ENCODE results near the gene ZNF512B.

DNA sequence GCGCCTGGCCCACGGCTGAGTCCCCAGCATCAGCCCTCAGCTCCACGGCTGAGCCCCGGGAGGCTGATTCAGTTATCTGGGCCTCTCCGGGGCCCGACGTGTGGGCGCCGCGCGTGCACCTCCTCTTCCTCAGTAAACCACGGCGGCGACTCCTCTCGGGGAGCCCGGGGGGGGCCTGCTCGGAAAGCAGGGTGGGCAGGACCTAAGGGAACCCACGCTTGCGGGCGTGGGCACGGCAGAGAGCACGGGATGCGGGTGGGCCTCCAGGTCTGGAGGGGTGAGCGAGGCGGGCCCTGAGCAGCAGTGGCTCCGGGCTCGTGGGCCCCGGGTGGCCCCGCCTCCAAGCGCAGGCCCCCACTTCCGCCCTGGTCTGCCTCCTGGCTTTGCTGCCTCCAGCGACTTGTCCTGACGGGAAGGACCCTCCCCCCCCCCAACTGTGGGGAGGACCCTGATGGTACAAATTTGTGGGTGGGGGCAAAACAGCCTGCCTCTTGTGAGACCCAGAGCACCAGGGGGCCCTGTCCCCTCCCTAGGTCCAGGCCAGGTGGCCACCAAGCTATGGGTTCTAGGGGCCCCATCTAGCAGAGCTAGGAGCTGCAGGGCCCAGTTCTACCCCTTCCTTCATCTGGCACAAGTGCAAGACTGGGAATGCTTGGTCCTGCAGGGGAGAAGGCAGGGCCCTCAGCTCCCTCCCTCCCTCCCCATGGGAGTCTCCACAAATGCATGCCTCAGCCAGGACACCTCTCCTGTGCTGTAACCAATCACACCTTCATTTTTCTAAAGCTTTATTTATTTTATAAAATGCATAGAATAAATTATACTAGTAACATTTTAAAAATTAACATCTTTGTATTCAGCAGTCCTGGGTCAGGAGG lies 30.4 kb downstream of the ZNF512B start:
- TF ChIP-seq, protein P1, sequence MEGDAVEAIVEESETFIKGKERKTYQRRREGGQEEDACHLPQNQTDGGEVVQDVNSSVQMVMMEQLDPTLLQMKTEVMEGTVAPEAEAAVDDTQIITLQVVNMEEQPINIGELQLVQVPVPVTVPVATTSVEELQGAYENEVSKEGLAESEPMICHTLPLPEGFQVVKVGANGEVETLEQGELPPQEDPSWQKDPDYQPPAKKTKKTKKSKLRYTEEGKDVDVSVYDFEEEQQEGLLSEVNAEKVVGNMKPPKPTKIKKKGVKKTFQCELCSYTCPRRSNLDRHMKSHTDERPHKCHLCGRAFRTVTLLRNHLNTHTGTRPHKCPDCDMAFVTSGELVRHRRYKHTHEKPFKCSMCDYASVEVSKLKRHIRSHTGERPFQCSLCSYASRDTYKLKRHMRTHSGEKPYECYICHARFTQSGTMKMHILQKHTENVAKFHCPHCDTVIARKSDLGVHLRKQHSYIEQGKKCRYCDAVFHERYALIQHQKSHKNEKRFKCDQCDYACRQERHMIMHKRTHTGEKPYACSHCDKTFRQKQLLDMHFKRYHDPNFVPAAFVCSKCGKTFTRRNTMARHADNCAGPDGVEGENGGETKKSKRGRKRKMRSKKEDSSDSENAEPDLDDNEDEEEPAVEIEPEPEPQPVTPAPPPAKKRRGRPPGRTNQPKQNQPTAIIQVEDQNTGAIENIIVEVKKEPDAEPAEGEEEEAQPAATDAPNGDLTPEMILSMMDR (IDR thresholded peaks at IDR 0.05): no peak
- TF ChIP-seq POLR2A (IDR thresholded peaks at IDR 0.05): no peak

Data from Peyer's patch (tissue), 4 donors.